ENCODE measurements around the gene SMIM20. TPM values are rescaled to one million over a fixed set of nuclear protein-coding genes. Genes with fewer than 3 reads are reported as not detected.

Gene SMIM20
- total RNA-seq, 2 experiments from 2014 or later, result 11.5 to 14.4 TPM

- Mint-ChIP-seq H3K4me3 (no peak overlapping the region), H3K36me3 (ENCODE audit: low read depth) (peaks cover 3% of the 10 kb centered on the region), H3K9me3 (peaks cover 6% of the 10 kb centered on the region), H3K4me1 (peaks cover 37% of the 10 kb centered on the region), H3K27ac (peak overlapping the region; percentile 74), H3K27me3 (no peaks in the 10 kb centered on the region)
- DNase-seq, result peak; percentile 46
- POLR2A ChIA-PET, result interaction anchor here (0.7 to 4.5 kb wide), 5 partner anchors 17 to 423 kb away, joined by 3 to 23 read pairs (median 3); partner anchors contain the start of gene SMIM20
- CTCF ChIA-PET, result interaction anchor here (0.9 to 4.4 kb wide), 5 partner anchors 11 to 49 kb away, joined by 3 to 14 read pairs (median 4); partner anchors contain the start of gene SMIM20
Measured at GRCh38 chr4:25938787-25939186, 24.8 kb downstream of the SMIM20 start.

GRCh38 chr4:25939330-25939729, 25.3 kb downstream of the SMIM20 start:
- Mint-ChIP-seq H3K4me1 (peaks cover 37% of the 10 kb centered on the region), H3K27me3 (no peaks in the 10 kb centered on the region), H3K4me3 (no peak overlapping the region), H3K27ac (peak overlapping the region; percentile 74), H3K9me3 (peaks cover 6% of the 10 kb centered on the region), H3K36me3 (ENCODE audit: low read depth) (peaks cover 3% of the 10 kb centered on the region)
- CTCF ChIA-PET, result interaction anchor here (2.1 to 4.4 kb wide), 2 partner anchors 11 to 49 kb away, joined by 6 to 14 read pairs; no protein-coding TSS in a partner anchor
- POLR2A ChIA-PET, result interaction anchor here (1.1 to 4.5 kb wide), 2 partner anchors 25 to 422 kb away, joined by 3 to 23 read pairs; partner anchors contain the start of gene SMIM20
- no peak for DNase-seq

GRCh38 chr4:25941457-25942221, 27.6 kb downstream of the SMIM20 start:
- Mint-ChIP-seq H3K9me3 (peaks cover 6% of the 10 kb centered on the region), H3K27me3 (no peaks in the 10 kb centered on the region), H3K4me1 (peaks cover 31% of the 10 kb centered on the region), H3K27ac (no peak overlapping the region), H3K36me3 (ENCODE audit: low read depth) (peaks cover 3% of the 10 kb centered on the region), H3K4me3 (no peak overlapping the region)
- POLR2A ChIA-PET, result no interaction called here
- CTCF ChIA-PET, result interaction anchor here (0.9 to 4.4 kb wide), 2 partner anchors 13 to 46 kb away, joined by 3 to 14 read pairs; no protein-coding TSS in a partner anchor
- DNase-seq, result no peak

- POLR2A ChIA-PET, result no interaction called here
- Mint-ChIP-seq H3K4me1 (peaks cover 17% of the 10 kb centered on the region), H3K9me3 (peaks cover 6% of the 10 kb centered on the region), H3K27me3 (no peaks in the 10 kb centered on the region), H3K4me3 (no peak overlapping the region), H3K27ac (no peak overlapping the region), H3K36me3 (ENCODE audit: low read depth) (peaks cover 3% of the 10 kb centered on the region)
- CTCF ChIA-PET, result no interaction called here
- DNase-seq, result no peak
Measured at GRCh38 chr4:25943312-25943711, 29.3 kb downstream of the SMIM20 start.

GRCh38 chr4:25943805-25944204, 29.8 kb downstream of the SMIM20 start:
- Mint-ChIP-seq H3K4me3 (no peak overlapping the region), H3K4me1 (peaks cover 12% of the 10 kb centered on the region), H3K9me3 (peaks cover 6% of the 10 kb centered on the region), H3K27me3 (peaks cover 3% of the 10 kb centered on the region), H3K27ac (no peak overlapping the region), H3K36me3 (ENCODE audit: low read depth) (peaks cover 3% of the 10 kb centered on the region)
- no peak for DNase-seq
- POLR2A ChIA-PET, result no interaction called here
- CTCF ChIA-PET, result no interaction called here

- Mint-ChIP-seq H3K27ac (no peak overlapping the region), H3K36me3 (ENCODE audit: low read depth) (no peaks in the 10 kb centered on the region), H3K4me1 (peaks cover 11% of the 10 kb centered on the region), H3K4me3 (no peak overlapping the region), H3K27me3 (peaks cover 15% of the 10 kb centered on the region), H3K9me3 (no peaks in the 10 kb centered on the region)
- ChIA-PET CTCF (interaction anchor here (1.4 kb wide), 1 partner anchor 40 kb away, joined by 4 read pairs; no protein-coding TSS in a partner anchor), POLR2A (no interaction called here)
- no peak for DNase-seq
Measured at GRCh38 chr4:25948051-25948450, 34.0 kb downstream of the SMIM20 start.

GRCh38 chr4:25949173-25949748, 35.2 kb downstream of the SMIM20 start:
- peaks cover 15% of the 10 kb centered on the region for H3K27me3 Mint-ChIP-seq
- POLR2A ChIA-PET, result no interaction called here
- no peak overlapping the region for H3K27ac Mint-ChIP-seq

GRCh38 chr4:25949994-25950393, 36.0 kb downstream of the SMIM20 start:
- Mint-ChIP-seq H3K4me3 (no peak overlapping the region), H3K27me3 (peaks cover 15% of the 10 kb centered on the region), H3K36me3 (ENCODE audit: low read depth) (no peaks in the 10 kb centered on the region), H3K27ac (no peak overlapping the region), H3K4me1 (peaks cover 17% of the 10 kb centered on the region), H3K9me3 (no peaks in the 10 kb centered on the region)
- ChIA-PET POLR2A (no interaction called here), CTCF (no interaction called here)
- no peak for DNase-seq

More at GRCh38 chr4:25949173-25949748, 35.2 kb downstream of the SMIM20 start:
- no peaks in the 10 kb centered on the region for H3K9me3 Mint-ChIP-seq
- no peak for DNase-seq
- H3K4me3 Mint-ChIP-seq, result no peak overlapping the region
- peaks cover 12% of the 10 kb centered on the region for H3K4me1 Mint-ChIP-seq
- H3K36me3 Mint-ChIP-seq (ENCODE audit: low read depth), result no peaks in the 10 kb centered on the region
- CTCF ChIA-PET, result no interaction called here

- CTCF ChIA-PET, result no interaction called here
Measured at GRCh38 chr4:25950461-25951389, 36.7 kb downstream of the SMIM20 start.

GRCh38 chr4:25951390-25951952, 37.5 kb downstream of the SMIM20 start:
- H3K4me3 Mint-ChIP-seq, result no peak overlapping the region
- ChIA-PET CTCF (no interaction called here), POLR2A (no interaction called here)
- H3K9me3 Mint-ChIP-seq, result no peaks in the 10 kb centered on the region
- H3K27ac Mint-ChIP-seq, result no peak overlapping the region
- no peaks in the 10 kb centered on the region for H3K36me3 Mint-ChIP-seq (ENCODE audit: low read depth)
- no peak for DNase-seq
- peaks cover 17% of the 10 kb centered on the region for H3K4me1 Mint-ChIP-seq
- peaks cover 19% of the 10 kb centered on the region for H3K27me3 Mint-ChIP-seq

More at GRCh38 chr4:25950461-25951389, 36.7 kb downstream of the SMIM20 start:
- DNase-seq, result no peak
- Mint-ChIP-seq H3K27ac (no peak overlapping the region), H3K9me3 (no peaks in the 10 kb centered on the region), H3K36me3 (ENCODE audit: low read depth) (no peaks in the 10 kb centered on the region), H3K4me1 (peaks cover 17% of the 10 kb centered on the region), H3K27me3 (peaks cover 15% of the 10 kb centered on the region), H3K4me3 (no peak overlapping the region)
- POLR2A ChIA-PET, result no interaction called here

GRCh38 chr4:25953740-25954139, 39.7 kb downstream of the SMIM20 start:
- peaks cover 17% of the 10 kb centered on the region for H3K27me3 Mint-ChIP-seq
- no peaks in the 10 kb centered on the region for H3K36me3 Mint-ChIP-seq (ENCODE audit: low read depth)
- peaks cover 17% of the 10 kb centered on the region for H3K4me1 Mint-ChIP-seq
- no peak overlapping the region for H3K4me3 Mint-ChIP-seq
- ChIA-PET CTCF (interaction anchor here (1.8 kb wide), 1 partner anchor 34 kb away, joined by 4 read pairs; no protein-coding TSS in a partner anchor), POLR2A (no interaction called here)
- no peak for DNase-seq
- H3K9me3 Mint-ChIP-seq, result no peaks in the 10 kb centered on the region
- H3K27ac Mint-ChIP-seq, result no peak overlapping the region

GRCh38 chr4:25954293-25954904, 40.4 kb downstream of the SMIM20 start:
- H3K4me1 Mint-ChIP-seq, result peaks cover 17% of the 10 kb centered on the region
- ChIA-PET CTCF (no interaction called here), POLR2A (no interaction called here)
- H3K27me3 Mint-ChIP-seq, result peaks cover 19% of the 10 kb centered on the region
- H3K36me3 Mint-ChIP-seq (ENCODE audit: low read depth), result no peaks in the 10 kb centered on the region
- H3K9me3 Mint-ChIP-seq, result no peaks in the 10 kb centered on the region
- DNase-seq, result no peak
- no peak overlapping the region for H3K4me3 Mint-ChIP-seq
- H3K27ac Mint-ChIP-seq, result no peak overlapping the region

Measured in activated CD4-positive, alpha-beta memory T cell treated with anti-CD3 and anti-CD28 coated beads, Interleukin-2, amount 10 ng/mL, durations not matched to agents 7 days and 5 days (primary cell).